ENCODE measurements around the gene DACH2.
"Not testable (repeated sequence)": the region's sequence is repeated elsewhere in the genome, so short reads cannot be mapped to it uniquely, and the experiment has no call there.

Gene DACH2

GRCh38 chrX:86148024-86148511, at the start of gene DACH2:
TSS of gene DACH2 (plus strand) at chrX:86148451.
- no peak for DNase-seq

GRCh38 chrX:86102341-86102740, 45.9 kb upstream of the DACH2 start:
- DNase-seq = no peak

- no peak for DNase-seq
Observed at GRCh38 chrX:86103061-86103460, 45.2 kb upstream of the DACH2 start.

- DNase-seq = no peak
Observed at GRCh38 chrX:86104526-86104925, 43.7 kb upstream of the DACH2 start.

GRCh38 chrX:86121916-86122315, 26.3 kb upstream of the DACH2 start:
- DNase-seq = no peak

- no peak for DNase-seq
Observed at GRCh38 chrX:86133761-86134160, 14.5 kb upstream of the DACH2 start.

GRCh38 chrX:86137071-86137470, 11.2 kb upstream of the DACH2 start:
- no peak for DNase-seq

- DNase-seq = no peak
Observed at GRCh38 chrX:86141786-86142185, 6.5 kb upstream of the DACH2 start.

GRCh38 chrX:86146102-86146501, 2.1 kb upstream of the DACH2 start:
- no peak for DNase-seq

GRCh38 chrX:86148594-86148993, 343 bp downstream of the DACH2 start:
- no peak for DNase-seq

GRCh38 chrX:86149119-86149518, 868 bp downstream of the DACH2 start:
- DNase-seq = no peak

- DNase-seq = no peak
Observed at GRCh38 chrX:86154553-86154952, 6.3 kb downstream of the DACH2 start.

GRCh38 chrX:86171366-86171765, 23.1 kb downstream of the DACH2 start:
- DNase-seq = no peak

- no peak for DNase-seq
Observed at GRCh38 chrX:86178906-86179305, 30.7 kb downstream of the DACH2 start.

GRCh38 chrX:86181325-86181724, 33.1 kb downstream of the DACH2 start:
- not testable (repeated sequence) for DNase-seq

- DNase-seq = no peak
Observed at GRCh38 chrX:86192827-86193226, 44.6 kb downstream of the DACH2 start.

- no peak for DNase-seq
Observed at GRCh38 chrX:86194758-86195157, 46.5 kb downstream of the DACH2 start.

- DNase-seq = no peak
Observed at GRCh38 chrX:86195343-86195742, 47.1 kb downstream of the DACH2 start.

- DNase-seq = no peak
Observed at GRCh38 chrX:86197815-86198214, 49.6 kb downstream of the DACH2 start.

- DNase-seq = no peak
Observed at GRCh38 chrX:86210772-86211171, 62.5 kb downstream of the DACH2 start.

GRCh38 chrX:86215260-86215659, 67.0 kb downstream of the DACH2 start:
- no peak for DNase-seq

- DNase-seq = no peak
Observed at GRCh38 chrX:86237482-86237881, 89.2 kb downstream of the DACH2 start.

- no peak for DNase-seq
Observed at GRCh38 chrX:86241547-86241946, 93.3 kb downstream of the DACH2 start.

- DNase-seq = no peak
Observed at GRCh38 chrX:86263526-86263925, 115.3 kb downstream of the DACH2 start.

- DNase-seq = no peak
Observed at GRCh38 chrX:86295293-86295692, 147.0 kb downstream of the DACH2 start.

- DNase-seq = no peak
Observed at GRCh38 chrX:86322913-86323312, 174.7 kb downstream of the DACH2 start.

Measured in SW 1271 (cell line).